B cell (primary cell): ENCODE measurements around the gene ANKAR. TPM values are rescaled to one million over a fixed set of nuclear protein-coding genes. Genes with fewer than 3 reads are reported as not detected.
A peak's percentile ranks its signal among the peaks of the same experiment; 100 is the strongest.
"Not testable (repeated sequence)": the region's sequence is repeated elsewhere in the genome, so short reads cannot be mapped to it uniquely, and the experiment has no call there.

Experiments
- ATAC-seq: fragments of 200-7000 bp; cut with Tn5 transposase; one replicate; pipeline ENCODE4 v1.10.0; 2021; ENCODE audit warnings: low read depth, mild to moderate bottlenecking, moderate number of reproducible peaks, moderate library complexity
- CTCF ChIA-PET: fragments of 350-600 bp; sonication (Branson Sonifier 250); formaldehyde crosslinking; loops from one replicate; lab custom pipeline; 2021; ENCODE audit warnings: antibody characterized with exemption, inconsistent platforms; lab: Charles Lee
- POLR2A ChIA-PET: fragments of 350-600 bp; sonication (Branson Sonifier 250); formaldehyde crosslinking; loops from one replicate; lab custom pipeline; 2021; ENCODE audit warnings: antibody characterized with exemption; lab: Charles Lee
- DNase-seq: peaks from one replicate; pipeline ENCODE4 v3.0.0; 2013
- H2AFZ ChIP-seq: 2 replicates; pipeline ENCODE4 v1.6.1; 2012; ENCODE audit warnings: mild to moderate bottlenecking, low read depth, low read length; ENCODE audit not compliant: insufficient read depth, poor library complexity, severe bottlenecking
- H3K27ac ChIP-seq, 2 donors: 1 replicate in 1 of 2; 2 replicates in 1 of 2; pipeline ENCODE4 v1.5.1; 2012 to 2013; ENCODE audit warnings: low read length in 2 of 2, mild to moderate bottlenecking in 2 of 2, moderate library complexity in 1 of 2
- H3K27me3 ChIP-seq, 4 experiments: fragments of 200-600 bp in 1 of 4; sonication (generic) in 1 of 4; replicated peaks in 1 of 4; 1 replicate in 2 of 4; 2 replicates in 2 of 4; pipeline versions ENCODE4 v1.6.1 to v1.7.0; 2013 to 2016; ENCODE audit warnings: low read length in 3 of 4, mild to moderate bottlenecking in 2 of 4, mixed read lengths in 1 of 4, moderate library complexity in 1 of 4; ENCODE audit not compliant: insufficient read depth in 4 of 4, control insufficient read depth in 3 of 4; ENCODE audit errors: control extremely low read depth in 1 of 4
- H3K36me3 ChIP-seq, 2 experiments: replicated peaks in 1 of 2; 1 replicate in 1 of 2; 2 replicates in 1 of 2; pipeline versions ENCODE4 v1.6.1 to v1.7.1; 2013; ENCODE audit warnings: low read length in 1 of 2; ENCODE audit not compliant: insufficient read depth in 2 of 2, control insufficient read depth in 1 of 2; ENCODE audit errors: control extremely low read depth in 1 of 2, extremely low read depth in 1 of 2
- H3K4me1 ChIP-seq, 2 donors: fragments of 200-600 bp in 1 of 2; sonication (generic) in 1 of 2; 1 replicate in 1 of 2; 2 replicates in 1 of 2; pipeline versions ENCODE4 v1.5.1 to v1.6.1; 2013 to 2017; ENCODE audit warnings: low read length in 2 of 2; ENCODE audit not compliant: control insufficient read depth in 2 of 2, insufficient read depth in 2 of 2
- H3K4me2 ChIP-seq: replicated peaks from 2 replicates; pipeline ENCODE3; 2012; ENCODE audit warnings: mild to moderate bottlenecking, low read depth, low read length; ENCODE audit not compliant: poor library complexity, severe bottlenecking
- H3K4me3 ChIP-seq, 5 experiments: fragments of 200-600 bp in 1 of 5; sonication (generic) in 1 of 5; 1 replicate in 3 of 5; 2 replicates in 2 of 5; pipeline versions ENCODE4 v1.5.1 to v1.7.0; 2011 to 2016; ENCODE audit warnings: low read length in 4 of 5, mild to moderate bottlenecking in 4 of 5, low read depth in 2 of 5, control low read depth in 1 of 5, moderate library complexity in 1 of 5; ENCODE audit not compliant: insufficient read depth in 1 of 5; ENCODE audit errors: control extremely low read depth in 1 of 5, extremely low read depth in 1 of 5
- H3K79me2 ChIP-seq: fragments of 200-600 bp; sonication (generic); one replicate; pipeline ENCODE4 v1.6.0; 2016; ENCODE audit warnings: low read length; ENCODE audit not compliant: control insufficient read depth, insufficient read depth
- H3K9ac ChIP-seq: fragments of 200-600 bp; sonication (generic); 2 replicates; pipeline ENCODE4 v1.6.1; 2017; ENCODE audit warnings: mild to moderate bottlenecking, low read length, moderate library complexity
- H3K9me3 ChIP-seq, 3 donors: one replicate each; pipeline versions ENCODE4 v1.6.1 to v1.7.1; 2013; ENCODE audit warnings: low read length in 2 of 3; ENCODE audit not compliant: control insufficient read depth in 2 of 3, insufficient read depth in 1 of 3; ENCODE audit errors: control extremely low read depth in 1 of 3
- H4K20me1 ChIP-seq: 2 replicates; pipeline ENCODE4 v1.6.0; 2012; ENCODE audit warnings: mild to moderate bottlenecking, low read length; ENCODE audit not compliant: insufficient read depth, control insufficient read depth, poor library complexity, severe bottlenecking
- H3K27ac Mint-ChIP-seq: one replicate; pipeline ENCODE4 v1.8.0; 2021; ENCODE audit warnings: mixed read lengths
- H3K27me3 Mint-ChIP-seq: one replicate; pipeline ENCODE4 v1.8.0; 2021; ENCODE audit warnings: mixed read lengths
- H3K4me1 Mint-ChIP-seq: one replicate; pipeline ENCODE4 v1.8.0; 2021; ENCODE audit warnings: mixed read lengths
- H3K4me3 Mint-ChIP-seq: one replicate; pipeline ENCODE4 v1.8.0; 2021; ENCODE audit warnings: mixed read lengths
- H3K9me3 Mint-ChIP-seq: one replicate; pipeline ENCODE4 v1.8.0; 2022; ENCODE audit warnings: mixed read lengths; ENCODE audit not compliant: insufficient read depth
- CTCF ChIP-seq: fragments of 200-600 bp; IDR thresholded peaks from one replicate; pipeline ENCODE4 v1.8.0; 2022; ENCODE audit warnings: antibody characterized with exemption, mild to moderate bottlenecking
- WGBS: methylation state at CpG from one replicate; pipeline ENCODE4 v1.1.5; 2013; ENCODE audit warnings: missing lambda C conversion rate; ENCODE audit not compliant: insufficient coverage; 5-methylcytosine and 5-hydroxymethylcytosine counted together
- intact Hi-C: fragments of 100-400 bp; cut with micrococcal nuclease; formaldehyde crosslinking; loops from one replicate; pipeline ENCODE4 v1.10.0; 2022
- polyA plus RNA-seq: library from polyadenylated mRNA; depleted of rRNA; stranded (reverse); fragments of >200 nt; gene quantifications from 2 replicates; pipeline ENCODE4 v1.2.3, GENCODE V29; 2012
- total RNA-seq, 2 donors: library from RNA; stranded (reverse); fragments of 120-200 nt in 1 of 2; gene quantifications; 1 replicate in 1 of 2; 2 replicates in 1 of 2; pipeline versions ENCODE4 v1.2.3 to v1.2.4, GENCODE V29; 2013 to 2022

ANKAR gene
- total and polyA plus RNA-seq, 2 donors (not counting 1 experiment from before 2014, with no cell fraction given): 11.2 to 24.8 TPM

- H4K20me1 ChIP-seq, H3K27ac Mint-ChIP-seq, H3K4me3 ChIP-seq, H3K27me3 Mint-ChIP-seq, H3K27me3 ChIP-seq, H2AFZ ChIP-seq, H3K4me2 ChIP-seq, DNase-seq, H3K9ac ChIP-seq, ATAC-seq, H3K27ac ChIP-seq, H3K9me3 ChIP-seq, H3K9me3 Mint-ChIP-seq: not testable (repeated sequence)
- Histone ChIP-seq H3K4me1 (peaks cover 14 to 21% of the 10 kb centered on the region in 2 donors), H3K36me3 (peaks cover 15 to 26% of the 10 kb centered on the region in 2 experiments), H3K79me2 (peaks cover 24% of the 10 kb centered on the region)
- POLR2A ChIA-PET: interaction anchor here (0.6 kb wide), 1 partner anchor 12 kb away, joined by 3 read pairs; no protein-coding TSS in a partner anchor
- CTCF ChIA-PET: interaction anchor here (1.5 to 6.4 kb wide), 2 partner anchors 11 to 408 kb away, joined by 5 to 86 read pairs; partner anchors contain the start of gene ANKAR
- H3K4me3 Mint-ChIP-seq: peak overlapping the region; percentile 63
- peaks cover 23% of the 10 kb centered on the region for H3K4me1 Mint-ChIP-seq
- intact Hi-C loops: loop anchor here (5.0 kb wide), 2 partner anchors 1219 to 1489 kb away; partner anchors contain the start of genes GLS and STAT4
- 97% methylated on average over 4 of the region's 12 CpGs for WGBS
Measured at GRCh38 chr2:189663319-189663718, 11.2 kb upstream of the ANKAR start.

- peaks cover 14% of the 10 kb centered on the region for H3K4me1 Mint-ChIP-seq
- no peaks in the 10 kb centered on the region for H3K9me3 Mint-ChIP-seq
- peaks cover 17 to 42% of the 10 kb centered on the region in 2 experiments for H3K36me3 ChIP-seq
- H4K20me1 ChIP-seq: no peaks in the 10 kb centered on the region
- WGBS: 100% methylated on average over 4 of the region's 5 CpGs
- H3K79me2 ChIP-seq: peaks cover 3% of the 10 kb centered on the region
- ChIA-PET CTCF (interaction anchor here (0.7 to 2.0 kb wide), 5 partner anchors 9 to 211 kb away, joined by 3 to 7 read pairs (median 4); partner anchors contain the start of gene OSGEPL1), POLR2A (no interaction called here)
- DNase-seq (no peak), ATAC-seq (no peak)
- H3K4me1 ChIP-seq: peaks cover 5 to 12% of the 10 kb centered on the region in 2 donors
- no peak overlapping the region for H3K4me2 ChIP-seq
- no peaks in the 10 kb centered on the region for H3K27me3 Mint-ChIP-seq
- no peak overlapping the region for H3K4me3 Mint-ChIP-seq
- intact Hi-C loops: loop anchor here (10.0 kb wide), 2 partner anchors 515 to 2005 kb away; partner anchors contain the start of gene NABP1
- H3K27ac ChIP-seq: no peak overlapping the region
- H3K9me3 ChIP-seq: no peaks in the 10 kb centered on the region
- no peak overlapping the region for H2AFZ ChIP-seq
- H3K9ac ChIP-seq: no peak overlapping the region
- H3K27ac Mint-ChIP-seq: no peak overlapping the region
- TF ChIP-seq CTCF: no peak
- no peak overlapping the region for H3K4me3 ChIP-seq
- no peaks in the 10 kb centered on the region for H3K27me3 ChIP-seq
Measured at GRCh38 chr2:189669913-189670312, 4.6 kb upstream of the ANKAR start.
